NT2/D1 (cell line): ENCODE data around the gene TMEM273.

ENCODE experiments used
- YY1 ChIP-seq: IDR thresholded peaks from 2 replicates; pipeline ENCODE4 v1.6.1; 2011; ENCODE audit not compliant: insufficient read length, insufficient read depth
- ZNF274 ChIP-seq: IDR thresholded peaks from 2 replicates; pipeline ENCODE4 v1.6.1; 2011; ENCODE audit warnings: mild to moderate bottlenecking, low read depth, low read length

DNA sequence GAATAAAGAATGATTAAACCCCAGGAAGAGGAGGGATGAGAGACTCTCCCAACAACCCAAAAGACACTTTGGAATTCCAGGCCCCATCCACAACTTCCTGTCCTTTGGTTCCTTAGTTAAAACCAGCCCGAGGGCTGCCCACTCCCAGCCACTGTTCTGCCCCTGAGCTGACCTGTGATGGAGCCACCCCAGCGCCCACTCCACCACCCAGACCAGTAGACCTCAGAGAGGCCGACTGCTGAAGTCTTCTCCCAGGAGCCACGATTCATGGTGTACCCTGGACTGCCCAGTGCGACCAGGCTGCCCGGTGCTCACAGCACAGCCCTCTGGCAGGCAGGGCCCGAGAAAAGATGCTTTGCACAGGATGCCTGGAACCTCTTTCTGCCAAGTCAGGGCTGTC, 79.5 kb downstream of the TMEM273 start:
- TF ChIP-seq ZNF274, result no peak
- no peak for TF ChIP-seq YY1
